Retinal pigment epithelial cell (primary cell): ENCODE results near the gene CELF4.

Source experiments
- DNase-seq: peaks from one replicate; pipeline ENCODE4 v3.0.0-alpha.2; 2010; ENCODE audit warnings: low read depth
- H3K4me3 ChIP-seq: 2 replicates; pipeline ENCODE4 v1.5.1; 2011; ENCODE audit warnings: mild to moderate bottlenecking, low read length, control low read depth, moderate library complexity
- CTCF ChIP-seq: conservative IDR thresholded peaks from 2 replicates; pipeline ENCODE4 v1.5.1; 2011; ENCODE audit warnings: low read depth, low read length, control low read depth, inconsistent platforms

The CELF4 gene

GRCh38 chr18:37575646-37576045 lies 10.0 kb upstream of the CELF4 start:
- TF ChIP-seq CTCF: no peak
- no peak overlapping the region for H3K4me3 ChIP-seq

GRCh38 chr18:37574113-37574512 lies 8.5 kb upstream of the CELF4 start:
- no peak for TF ChIP-seq CTCF
- no peak overlapping the region for H3K4me3 ChIP-seq
- peak; percentile 59 for DNase-seq

More at GRCh38 chr18:37575646-37576045, 10.0 kb upstream of the CELF4 start:
- no peak for DNase-seq

- DNase-seq: no peak
- H3K4me3 ChIP-seq: no peak overlapping the region
- no peak for TF ChIP-seq CTCF
Measured at GRCh38 chr18:37572736-37573135, 7.1 kb upstream of the CELF4 start.

- no peak for TF ChIP-seq CTCF
- H3K4me3 ChIP-seq: no peak overlapping the region
- DNase-seq: no peak
Measured at GRCh38 chr18:37571266-37571665, 5.7 kb upstream of the CELF4 start.

- DNase-seq: no peak
- H3K4me3 ChIP-seq: no peak overlapping the region
- no peak for TF ChIP-seq CTCF
Measured at GRCh38 chr18:37570336-37570930, 4.8 kb upstream of the CELF4 start.

- TF ChIP-seq CTCF: no peak
- DNase-seq: no peak
- no peak overlapping the region for H3K4me3 ChIP-seq
Measured at GRCh38 chr18:37568671-37569070, 3.1 kb upstream of the CELF4 start.

- TF ChIP-seq CTCF: no peak
- H3K4me3 ChIP-seq: no peak overlapping the region
- no peak for DNase-seq
Measured at GRCh38 chr18:37567994-37568359, 2.4 kb upstream of the CELF4 start.
